ENCODE data around the gene IDE. TPM values are rescaled to one million over a fixed set of nuclear protein-coding genes. Genes with fewer than 3 reads are reported as not detected.
"Not testable (repeated sequence)": the region's sequence is repeated elsewhere in the genome, so short reads cannot be mapped to it uniquely, and the experiment has no call there.

IDE gene
- polyA plus RNA-seq, 3 donors from 2014 or later, result 8.3 to 18.2 (median 14.1) TPM

DNA sequence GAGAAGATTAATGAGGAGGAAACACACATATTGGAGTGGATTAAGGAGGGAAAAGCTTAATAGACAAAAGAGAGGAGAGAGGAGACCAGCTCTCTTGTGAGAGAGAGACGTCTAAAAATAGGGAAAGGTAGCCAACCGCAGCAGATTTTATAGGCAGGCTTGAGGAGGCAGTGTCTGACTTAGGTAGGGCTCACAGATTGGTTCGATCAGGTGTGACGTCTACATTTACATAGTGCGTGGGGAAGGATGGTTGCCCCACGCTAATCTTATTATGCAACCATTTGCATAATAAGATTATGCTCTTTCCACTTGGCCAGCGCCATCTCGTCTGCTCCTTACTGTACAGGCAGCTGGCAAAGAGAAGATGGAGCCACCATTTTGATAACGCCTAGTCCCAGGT is 160.9 kb downstream of the IDE start:
- Mint-ChIP-seq H3K4me1 (no peaks in the 10 kb centered on the region), H3K27ac (no peak overlapping the region), H3K9me3 (peaks cover 0 to 3% (median 0%) of the 10 kb centered on the region in 6 donors), H3K4me3 (no peak overlapping the region), H3K36me3 (peaks cover 0 to 3% (median 0%) of the 10 kb centered on the region in 3 donors), H3K27me3 (ENCODE audit: low read depth in 3 of 3) (peaks cover 2 to 14% (median 6%) of the 10 kb centered on the region in 3 donors)
- DNase-seq, result no peak

DNA sequence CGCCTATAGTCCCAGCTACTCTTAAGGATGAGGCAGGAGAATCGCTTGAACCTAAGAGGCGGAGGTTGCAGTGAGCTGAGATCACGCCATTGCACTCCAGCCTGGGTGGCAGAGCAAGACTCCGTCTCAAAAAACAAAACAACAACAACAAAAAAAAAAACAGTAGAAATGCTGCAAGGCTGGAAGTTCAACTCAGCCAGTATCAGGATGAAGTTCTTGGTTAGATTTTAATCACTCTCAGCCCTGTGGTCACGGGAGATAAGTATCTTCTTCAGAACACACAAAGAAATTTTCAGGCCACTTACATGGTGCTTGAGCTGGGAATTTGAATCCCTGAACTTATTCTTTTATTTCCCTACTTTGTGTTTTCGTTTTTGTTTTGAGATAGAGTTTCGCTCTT is 162.5 kb downstream of the IDE start:
- Mint-ChIP-seq H3K9me3 (peaks cover 0 to 3% (median 0%) of the 10 kb centered on the region in 6 donors), H3K27me3 (ENCODE audit: low read depth in 3 of 3) (peaks cover 4 to 14% (median 5%) of the 10 kb centered on the region in 3 donors), H3K27ac (no peak overlapping the region), H3K4me1 (no peaks in the 10 kb centered on the region), H3K36me3 (peaks cover 0 to 3% (median 0%) of the 10 kb centered on the region in 3 donors), H3K4me3 (no peak overlapping the region)
- DNase-seq, result no peak

DNA sequence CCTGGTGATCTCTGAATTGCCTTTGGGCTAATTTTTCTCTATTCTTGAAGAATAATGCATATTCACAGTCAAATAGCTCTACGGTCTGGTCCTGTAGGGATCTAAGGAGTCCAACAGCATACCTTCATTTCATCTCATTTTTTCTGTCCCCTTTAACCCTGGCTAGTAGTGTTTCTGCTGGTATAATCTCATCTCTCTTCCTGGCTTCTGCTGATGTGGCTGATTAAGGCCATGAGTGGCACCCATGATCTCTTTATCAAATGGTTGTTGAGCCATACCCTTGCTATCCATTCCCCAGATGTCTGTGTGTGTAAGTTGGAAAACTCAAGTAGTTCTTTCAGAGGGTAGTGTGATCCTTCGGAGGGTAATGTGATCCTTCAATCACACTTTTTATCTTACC is 163.4 kb downstream of the IDE start:
- H3K27ac Mint-ChIP-seq, result no peak overlapping the region
- DNase-seq, result no peak
- no peaks in the 10 kb centered on the region for H3K4me1 Mint-ChIP-seq
- no peaks in the 10 kb centered on the region for H3K36me3 Mint-ChIP-seq
- H3K27me3 Mint-ChIP-seq (ENCODE audit: low read depth in 3 of 3), result peaks cover 4 to 11% (median 5%) of the 10 kb centered on the region in 3 donors
- no peaks in the 10 kb centered on the region for H3K9me3 Mint-ChIP-seq
- no peak overlapping the region for H3K4me3 Mint-ChIP-seq

DNA sequence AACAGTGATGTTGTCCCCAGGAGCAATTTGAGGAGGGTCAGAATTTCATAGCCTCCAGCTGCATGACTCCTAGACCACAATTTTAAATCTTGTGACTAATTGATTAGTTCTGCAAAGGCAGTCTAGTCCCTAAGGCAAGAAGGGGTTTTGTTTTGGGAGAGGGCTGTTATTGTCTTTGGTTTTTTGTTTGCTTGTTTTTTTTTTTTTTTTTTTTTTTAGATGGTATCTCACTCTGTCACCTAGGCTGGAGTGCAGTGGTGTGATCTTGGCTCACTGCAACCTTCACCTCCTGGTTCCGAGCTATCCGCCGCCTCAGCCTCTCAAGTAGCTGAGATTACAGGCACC is 165.9 kb downstream of the IDE start:
- H3K27me3 Mint-ChIP-seq (ENCODE audit: low read depth in 3 of 3), result peaks cover 2 to 7% (median 4%) of the 10 kb centered on the region in 3 donors
- no peaks in the 10 kb centered on the region for H3K9me3 Mint-ChIP-seq
- no peak for DNase-seq
- H3K27ac Mint-ChIP-seq, result no peak overlapping the region
- H3K36me3 Mint-ChIP-seq, result no peaks in the 10 kb centered on the region
- no peaks in the 10 kb centered on the region for H3K4me1 Mint-ChIP-seq
- H3K4me3 Mint-ChIP-seq, result no peak overlapping the region

DNA sequence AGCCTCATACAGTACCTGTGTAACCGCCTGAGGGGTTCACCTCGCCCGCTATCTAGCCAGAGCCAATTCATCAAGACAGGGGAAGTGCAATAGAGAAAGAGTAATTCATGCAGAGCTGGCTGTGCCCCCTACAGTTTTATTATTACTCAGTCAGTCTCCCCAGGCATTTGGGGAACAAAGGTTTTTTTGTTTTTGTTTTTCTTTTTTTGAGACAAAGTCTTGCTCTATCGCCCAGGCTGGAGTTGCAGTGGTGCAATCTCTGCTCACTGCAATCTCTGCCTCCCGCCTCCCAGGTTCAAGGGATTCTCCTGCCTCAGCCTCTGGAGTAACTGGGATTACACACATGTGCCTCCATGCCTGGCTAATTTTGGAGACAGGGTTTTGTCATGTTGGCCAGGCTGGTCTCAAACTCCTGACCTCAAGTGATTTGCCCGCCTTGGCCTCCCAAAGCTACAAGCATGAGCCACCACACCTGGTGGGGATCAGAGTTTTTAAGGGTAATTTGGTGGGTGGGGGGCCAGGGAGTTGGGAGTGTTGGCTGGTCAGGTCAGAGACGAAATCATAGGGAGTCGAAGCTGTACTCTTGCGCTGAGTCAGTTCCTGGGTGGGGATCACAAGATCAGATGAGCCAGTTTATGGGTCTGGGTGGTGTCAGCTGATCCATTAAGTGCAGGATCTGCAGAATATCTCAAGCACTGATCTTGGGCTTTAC is 166.4 kb downstream of the IDE start:
- no peak overlapping the region for H3K4me3 Mint-ChIP-seq
- peaks cover 2 to 7% (median 4%) of the 10 kb centered on the region in 3 donors for H3K27me3 Mint-ChIP-seq (ENCODE audit: low read depth in 3 of 3)
- DNase-seq, result no peak
- no peaks in the 10 kb centered on the region for H3K36me3 Mint-ChIP-seq
- H3K4me1 Mint-ChIP-seq, result no peaks in the 10 kb centered on the region
- H3K27ac Mint-ChIP-seq, result no peak overlapping the region
- H3K9me3 Mint-ChIP-seq, result no peaks in the 10 kb centered on the region

DNA sequence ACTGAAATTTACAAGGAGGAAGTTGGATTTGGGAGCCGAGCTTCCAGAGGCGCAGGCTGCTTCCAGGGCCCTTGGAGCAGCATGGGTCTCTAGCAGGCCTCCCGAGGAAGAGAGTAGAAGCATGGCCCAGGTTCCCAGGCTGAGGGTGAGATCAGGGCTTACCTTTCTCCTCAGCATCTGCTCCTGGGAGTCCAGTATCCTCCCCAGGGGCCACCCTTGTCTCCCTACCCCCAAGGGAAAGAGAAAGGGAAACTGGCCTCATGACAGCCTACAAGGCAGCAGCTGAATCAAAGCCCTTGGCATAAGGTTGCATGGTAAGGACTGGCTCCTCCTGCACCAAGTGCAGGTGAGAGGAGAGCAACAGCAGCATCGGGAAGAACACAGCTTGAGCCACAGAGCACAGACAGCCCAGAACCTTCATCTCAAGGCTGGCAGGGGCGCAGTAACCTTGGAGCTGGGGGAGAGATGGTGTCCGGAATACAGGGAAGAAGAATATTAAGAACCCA is 168.4 kb downstream of the IDE start:
- Mint-ChIP-seq H3K4me3 (no peak overlapping the region), H3K36me3 (no peaks in the 10 kb centered on the region), H3K27ac (no peak overlapping the region), H3K4me1 (no peaks in the 10 kb centered on the region), H3K9me3 (no peaks in the 10 kb centered on the region), H3K27me3 (ENCODE audit: low read depth in 3 of 3) (peaks cover 2 to 4% (median 4%) of the 10 kb centered on the region in 3 donors)
- no peak for DNase-seq

DNA sequence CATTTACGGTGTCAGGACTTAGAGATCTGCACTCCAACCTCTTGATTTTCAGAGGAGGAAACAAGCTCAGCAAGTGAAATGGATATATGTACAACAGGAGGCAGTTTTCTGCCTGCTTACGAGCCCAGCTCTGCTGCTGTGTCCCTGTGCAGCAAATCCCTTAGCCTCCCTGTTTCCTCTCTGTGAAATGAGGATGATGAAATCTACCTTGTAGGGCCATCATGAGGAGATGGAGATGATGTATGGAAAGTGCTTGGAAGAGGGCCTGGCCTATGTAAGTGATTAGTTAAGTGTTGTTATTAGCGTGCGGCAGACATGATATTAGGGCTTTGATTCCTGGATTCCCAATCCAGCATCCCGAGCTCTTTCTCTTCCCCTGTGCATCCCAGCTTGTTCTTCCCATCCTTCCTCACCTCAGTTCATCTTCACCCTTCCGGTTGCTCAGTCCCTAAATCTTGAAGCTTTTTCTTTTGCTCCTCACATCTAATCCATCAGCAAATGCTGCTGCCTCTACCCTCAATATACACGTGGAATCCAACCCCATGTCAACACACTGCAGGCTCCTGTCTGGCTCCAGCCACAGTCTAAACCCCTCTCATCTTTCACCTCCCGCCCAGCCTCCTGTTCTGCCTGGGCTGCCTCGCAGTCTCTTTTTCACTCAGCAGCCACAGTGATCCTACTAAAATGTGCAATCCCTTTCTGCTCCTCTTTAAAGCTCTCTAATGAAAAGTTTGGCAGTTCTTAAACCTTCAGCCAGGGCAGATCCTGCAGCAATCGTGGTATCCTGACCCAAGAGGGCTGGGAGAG is 169.1 kb downstream of the IDE start:
- Mint-ChIP-seq H3K36me3 (no peaks in the 10 kb centered on the region), H3K27me3 (ENCODE audit: low read depth in 3 of 3) (peaks cover 2 to 5% (median 4%) of the 10 kb centered on the region in 3 donors), H3K4me3 (no peak overlapping the region), H3K4me1 (no peaks in the 10 kb centered on the region), H3K27ac (no peak overlapping the region), H3K9me3 (no peaks in the 10 kb centered on the region)
- DNase-seq, result no peak

DNA sequence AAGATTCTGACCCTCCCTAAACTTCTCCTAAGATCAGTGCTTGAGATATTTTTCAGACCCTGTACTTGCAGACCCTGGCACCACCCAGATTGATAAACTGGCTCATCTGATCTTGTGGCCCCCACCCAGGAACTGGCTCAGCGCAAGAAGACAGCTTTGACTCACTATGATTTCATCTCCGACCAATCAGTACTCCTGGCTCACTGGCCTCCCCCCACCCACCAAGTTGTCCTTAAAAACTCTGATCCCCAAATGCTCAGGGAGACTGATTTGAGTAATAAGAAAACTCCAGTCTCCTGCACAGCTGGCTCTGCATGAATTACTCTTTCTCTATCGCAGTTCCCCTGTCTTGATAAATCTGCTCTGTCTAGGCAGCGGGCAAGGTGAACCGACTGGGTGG is 171.7 kb downstream of the IDE start:
- H3K27ac Mint-ChIP-seq; DNase-seq; H3K9me3 Mint-ChIP-seq; H3K4me1 Mint-ChIP-seq; H3K27me3 Mint-ChIP-seq (ENCODE audit: low read depth in 3 of 3); H3K36me3 Mint-ChIP-seq; H3K4me3 Mint-ChIP-seq: not testable (repeated sequence)

Other genes starting within 250 kb of the IDE start
- 1 to 10 TPM in 2 of 3 donors, under 1 TPM in 1; 0.55 to 2.0 (median 1.4) TPM for gene KIF11, start 19.0 kb upstream of the IDE start, polyA plus RNA-seq
- gene HHEX, start 115.9 kb upstream of the IDE start, polyA plus RNA-seq, result 1 to 10 TPM; 5.5 to 9.0 (median 7.3) TPM